ENCODE measurements around the gene ISOC2. TPM values are rescaled to one million over a fixed set of nuclear protein-coding genes. Genes with fewer than 3 reads are reported as not detected.

ISOC2 gene
- total and polyA plus RNA-seq, 9 of the 15 experiments (the other 6 are each of a cell fraction or from before 2014, with no cell fraction given), result 1.2 to 229 (median 58.3) TPM

DNA sequence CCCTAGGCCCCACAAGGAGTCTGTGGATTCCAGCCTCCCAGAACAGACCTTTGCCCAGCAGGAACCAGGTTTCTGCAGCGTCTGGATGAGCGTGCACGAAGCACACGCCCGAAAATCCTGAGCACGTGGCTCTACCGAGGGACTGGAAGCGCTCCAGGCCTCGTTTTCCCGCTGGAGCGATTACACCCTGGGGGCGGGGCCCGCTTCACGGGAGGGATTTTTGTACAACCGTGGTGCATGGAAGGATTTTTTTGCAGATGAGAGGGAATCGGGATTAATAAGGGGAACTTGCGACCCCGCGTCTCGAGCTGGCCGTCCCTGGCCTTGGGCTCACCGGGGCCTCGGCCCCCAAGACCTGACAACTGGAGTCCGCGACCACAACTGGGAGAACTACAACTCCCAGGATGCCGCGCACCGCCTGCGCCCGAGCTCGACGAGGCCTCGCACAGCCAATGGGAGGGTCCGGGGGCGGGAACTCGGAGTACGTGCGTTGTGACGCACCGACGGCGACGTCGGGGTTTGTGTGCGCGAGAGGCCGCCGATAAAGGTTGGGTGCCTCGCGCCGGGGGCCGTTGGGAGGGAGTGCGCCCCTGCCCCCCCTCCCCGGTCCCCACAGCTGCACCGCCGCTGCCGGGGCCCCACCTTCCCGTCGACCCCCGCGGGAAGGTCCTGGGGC, 14.8 kb upstream of the ISOC2 start, which contains the start of gene ZNF628 (continued):
- TF ChIP-seq, protein P1, sequence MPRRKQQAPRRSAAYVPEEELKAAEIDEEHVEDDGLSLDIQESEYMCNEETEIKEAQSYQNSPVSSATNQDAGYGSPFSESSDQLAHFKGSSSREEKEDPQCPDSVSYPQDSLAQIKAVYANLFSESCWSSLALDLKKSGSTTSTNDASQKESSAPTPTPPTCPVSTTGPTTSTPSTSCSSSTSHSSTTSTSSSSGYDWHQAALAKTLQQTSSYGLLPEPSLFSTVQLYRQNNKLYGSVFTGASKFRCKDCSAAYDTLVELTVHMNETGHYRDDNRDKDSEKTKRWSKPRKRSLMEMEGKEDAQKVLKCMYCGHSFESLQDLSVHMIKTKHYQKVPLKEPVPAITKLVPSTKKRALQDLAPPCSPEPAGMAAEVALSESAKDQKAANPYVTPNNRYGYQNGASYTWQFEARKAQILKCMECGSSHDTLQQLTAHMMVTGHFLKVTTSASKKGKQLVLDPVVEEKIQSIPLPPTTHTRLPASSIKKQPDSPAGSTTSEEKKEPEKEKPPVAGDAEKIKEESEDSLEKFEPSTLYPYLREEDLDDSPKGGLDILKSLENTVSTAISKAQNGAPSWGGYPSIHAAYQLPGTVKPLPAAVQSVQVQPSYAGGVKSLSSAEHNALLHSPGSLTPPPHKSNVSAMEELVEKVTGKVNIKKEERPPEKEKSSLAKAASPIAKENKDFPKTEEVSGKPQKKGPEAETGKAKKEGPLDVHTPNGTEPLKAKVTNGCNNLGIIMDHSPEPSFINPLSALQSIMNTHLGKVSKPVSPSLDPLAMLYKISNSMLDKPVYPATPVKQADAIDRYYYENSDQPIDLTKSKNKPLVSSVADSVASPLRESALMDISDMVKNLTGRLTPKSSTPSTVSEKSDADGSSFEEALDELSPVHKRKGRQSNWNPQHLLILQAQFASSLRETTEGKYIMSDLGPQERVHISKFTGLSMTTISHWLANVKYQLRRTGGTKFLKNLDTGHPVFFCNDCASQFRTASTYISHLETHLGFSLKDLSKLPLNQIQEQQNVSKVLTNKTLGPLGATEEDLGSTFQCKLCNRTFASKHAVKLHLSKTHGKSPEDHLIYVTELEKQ (CRISPR knock-in tag; IDR thresholded peaks at IDR 0.05), result no peak
- TF ChIP-seq EGR1 (conservative IDR thresholded peaks at IDR 0.05) (peak; percentile 95), MITF (IDR thresholded peaks at IDR 0.05) (no peak), SREBF2 (CRISPR knock-in tag; IDR thresholded peaks at IDR 0.05) (no peak), CBX5 (IDR thresholded peaks at IDR 0.05; ENCODE audit: borderline replicate concordance, low read depth) (no peak), SRSF9 (IDR thresholded peaks at IDR 0.05; ENCODE audit: borderline replicate concordance, low read depth, low read length) (no peak), ZSCAN32 (CRISPR knock-in tag; IDR thresholded peaks at IDR 0.05) (no peak), ZNF830 (CRISPR knock-in tag; IDR thresholded peaks at IDR 0.05) (0 out of 2 replicates have a peak, but pooled peaks have one; percentile 32), IRF1 (CRISPR knock-in tag; IDR thresholded peaks at IDR 0.05; ENCODE audit: borderline replicate concordance) (peak; percentile 85; the same call in 1 of the 2 replicates), CBX8 (IDR thresholded peaks at IDR 0.05; ENCODE audit: borderline replicate concordance, extremely low read depth, low read depth, low read length, poor library complexity, severe bottlenecking) (no peak), ZNF197 (CRISPR knock-in tag; IDR thresholded peaks at IDR 0.05; ENCODE audit: low read depth) (peak; percentile 38; the same call in 1 of the 2 replicates), TFAP4 (CRISPR knock-in tag; IDR thresholded peaks at IDR 0.05; ENCODE audit: borderline replicate concordance) (peak; percentile 78), NELFE (IDR thresholded peaks at IDR 0.05; ENCODE audit: insufficient read depth, insufficient read length) (no peak)
- TF ChIP-seq, protein P2, sequence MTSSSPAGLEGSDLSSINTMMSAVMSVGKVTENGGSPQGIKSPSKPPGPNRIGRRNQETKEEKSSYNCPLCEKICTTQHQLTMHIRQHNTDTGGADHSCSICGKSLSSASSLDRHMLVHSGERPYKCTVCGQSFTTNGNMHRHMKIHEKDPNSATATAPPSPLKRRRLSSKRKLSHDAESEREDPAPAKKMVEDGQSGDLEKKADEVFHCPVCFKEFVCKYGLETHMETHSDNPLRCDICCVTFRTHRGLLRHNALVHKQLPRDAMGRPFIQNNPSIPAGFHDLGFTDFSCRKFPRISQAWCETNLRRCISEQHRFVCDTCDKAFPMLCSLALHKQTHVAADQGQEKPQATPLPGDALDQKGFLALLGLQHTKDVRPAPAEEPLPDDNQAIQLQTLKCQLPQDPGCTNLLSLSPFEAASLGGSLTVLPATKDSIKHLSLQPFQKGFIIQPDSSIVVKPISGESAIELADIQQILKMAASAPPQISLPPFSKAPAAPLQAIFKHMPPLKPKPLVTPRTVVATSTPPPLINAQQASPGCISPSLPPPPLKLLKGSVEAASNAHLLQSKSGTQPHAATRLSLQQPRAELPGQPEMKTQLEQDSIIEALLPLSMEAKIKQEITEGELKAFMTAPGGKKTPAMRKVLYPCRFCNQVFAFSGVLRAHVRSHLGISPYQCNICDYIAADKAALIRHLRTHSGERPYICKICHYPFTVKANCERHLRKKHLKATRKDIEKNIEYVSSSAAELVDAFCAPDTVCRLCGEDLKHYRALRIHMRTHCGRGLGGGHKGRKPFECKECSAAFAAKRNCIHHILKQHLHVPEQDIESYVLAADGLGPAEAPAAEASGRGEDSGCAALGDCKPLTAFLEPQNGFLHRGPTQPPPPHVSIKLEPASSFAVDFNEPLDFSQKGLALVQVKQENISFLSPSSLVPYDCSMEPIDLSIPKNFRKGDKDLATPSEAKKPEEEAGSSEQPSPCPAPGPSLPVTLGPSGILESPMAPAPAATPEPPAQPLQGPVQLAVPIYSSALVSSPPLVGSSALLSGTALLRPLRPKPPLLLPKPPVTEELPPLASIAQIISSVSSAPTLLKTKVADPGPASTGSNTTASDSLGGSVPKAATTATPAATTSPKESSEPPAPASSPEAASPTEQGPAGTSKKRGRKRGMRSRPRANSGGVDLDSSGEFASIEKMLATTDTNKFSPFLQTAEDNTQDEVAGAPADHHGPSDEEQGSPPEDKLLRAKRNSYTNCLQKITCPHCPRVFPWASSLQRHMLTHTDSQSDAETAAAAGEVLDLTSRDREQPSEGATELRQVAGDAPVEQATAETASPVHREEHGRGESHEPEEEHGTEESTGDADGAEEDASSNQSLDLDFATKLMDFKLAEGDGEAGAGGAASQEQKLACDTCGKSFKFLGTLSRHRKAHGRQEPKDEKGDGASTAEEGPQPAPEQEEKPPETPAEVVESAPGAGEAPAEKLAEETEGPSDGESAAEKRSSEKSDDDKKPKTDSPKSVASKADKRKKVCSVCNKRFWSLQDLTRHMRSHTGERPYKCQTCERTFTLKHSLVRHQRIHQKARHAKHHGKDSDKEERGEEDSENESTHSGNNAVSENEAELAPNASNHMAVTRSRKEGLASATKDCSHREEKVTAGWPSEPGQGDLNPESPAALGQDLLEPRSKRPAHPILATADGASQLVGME (CRISPR knock-in tag; IDR thresholded peaks at IDR 0.05), result no peak
